Stimulated activated CD4-positive, alpha-beta T cell treated with anti-CD3 and anti-CD28 coated beads, Interleukin-4, amount 100 ng/mL, for 24 hours (primary cell): ENCODE results near the gene CDC45.
"Not testable (repeated sequence)": the region's sequence is repeated elsewhere in the genome, so short reads cannot be mapped to it uniquely, and the experiment has no call there.

Source experiments
- DNase-seq: peaks from one replicate; pipeline ENCODE4 v3.0.0-alpha.2; 2020

The CDC45 gene

GRCh38 chr22:19517171-19517500 is 37.4 kb downstream of the CDC45 start:
- no peak for DNase-seq

- DNase-seq, result no peak
Measured at GRCh38 chr22:19517919-19518611, 38.3 kb downstream of the CDC45 start.

- DNase-seq, result no peak
Measured at GRCh38 chr22:19518635-19519034, 38.9 kb downstream of the CDC45 start.

- DNase-seq, result no peak
Measured at GRCh38 chr22:19519041-19519926, 39.6 kb downstream of the CDC45 start.

GRCh38 chr22:19520007-19520406 is 40.3 kb downstream of the CDC45 start:
- DNase-seq, result no peak

DNA sequence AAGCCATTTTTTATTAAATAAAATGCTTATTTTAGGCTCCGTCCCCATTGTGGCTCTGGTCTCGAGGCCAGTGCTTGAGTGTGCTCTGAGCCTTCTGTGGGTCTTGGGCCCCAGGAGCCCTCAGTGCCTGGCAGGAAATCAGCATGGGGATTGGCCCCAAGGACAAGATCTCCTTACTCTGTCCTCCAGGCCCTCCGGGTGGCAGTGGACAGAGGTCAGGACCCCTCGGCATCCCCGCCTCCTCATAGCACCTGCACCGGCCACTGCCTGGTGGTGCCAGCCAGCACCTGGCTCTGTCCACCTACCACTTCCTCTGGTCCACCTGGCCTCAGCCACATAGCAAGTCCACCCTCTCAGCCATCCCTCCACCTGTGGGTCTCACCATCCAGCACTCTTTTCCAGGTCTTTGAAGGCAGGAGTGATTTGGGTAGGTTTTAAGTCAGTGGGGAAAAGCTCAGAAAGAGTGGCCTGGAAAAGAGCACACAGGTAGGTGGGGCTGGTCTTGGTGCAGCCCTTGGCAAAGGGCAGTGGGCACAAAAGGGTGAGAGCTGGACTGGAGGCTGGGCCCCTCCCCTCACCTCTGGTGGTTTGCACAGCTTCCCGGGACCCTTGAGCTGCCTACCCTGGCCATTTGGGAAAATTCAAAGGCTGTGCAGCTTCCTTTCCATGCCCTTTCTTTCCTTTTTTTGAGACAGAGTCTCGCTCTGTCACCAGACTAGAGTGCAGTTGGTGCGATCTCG is 41.0 kb downstream of the CDC45 start:
- no peak for DNase-seq

DNA sequence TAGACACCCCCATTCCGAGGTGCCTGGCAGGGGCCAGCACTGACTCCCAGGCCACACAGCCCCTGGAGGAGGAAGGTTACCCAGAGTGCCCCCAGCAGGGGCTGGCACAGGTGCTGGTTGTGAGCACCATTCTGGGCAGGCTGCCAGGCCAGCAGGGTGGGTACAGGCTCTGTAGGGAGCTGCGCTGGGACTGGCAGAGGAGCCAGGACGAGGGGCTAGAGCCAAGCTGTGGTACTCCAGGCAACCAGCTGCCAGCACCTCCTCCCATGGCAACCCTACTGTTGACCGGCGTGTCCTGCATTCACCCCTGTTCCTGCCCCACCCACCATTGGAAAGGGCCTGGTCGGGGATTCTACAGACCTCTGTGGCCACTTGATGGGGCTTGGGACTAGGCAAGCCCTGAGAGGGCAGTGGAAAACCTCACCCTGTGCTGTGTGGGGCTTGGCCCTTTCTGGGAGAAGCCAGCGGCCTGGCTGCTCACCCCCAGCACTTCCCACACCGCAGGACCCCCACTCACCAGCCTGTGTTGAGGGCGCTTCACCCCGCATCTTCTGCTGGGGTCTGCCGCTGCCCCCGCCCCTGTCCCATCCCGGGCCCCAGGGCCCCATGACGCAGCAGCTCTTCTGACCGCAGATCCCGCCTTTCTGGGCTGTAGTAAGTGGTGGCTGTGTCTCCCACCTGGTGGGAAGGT is 42.6 kb downstream of the CDC45 start:
- DNase-seq, result no peak

- no peak for DNase-seq
Measured at GRCh38 chr22:19522881-19523239, 43.1 kb downstream of the CDC45 start.

- DNase-seq, result no peak
Measured at GRCh38 chr22:19523240-19524169, 43.8 kb downstream of the CDC45 start.

DNA sequence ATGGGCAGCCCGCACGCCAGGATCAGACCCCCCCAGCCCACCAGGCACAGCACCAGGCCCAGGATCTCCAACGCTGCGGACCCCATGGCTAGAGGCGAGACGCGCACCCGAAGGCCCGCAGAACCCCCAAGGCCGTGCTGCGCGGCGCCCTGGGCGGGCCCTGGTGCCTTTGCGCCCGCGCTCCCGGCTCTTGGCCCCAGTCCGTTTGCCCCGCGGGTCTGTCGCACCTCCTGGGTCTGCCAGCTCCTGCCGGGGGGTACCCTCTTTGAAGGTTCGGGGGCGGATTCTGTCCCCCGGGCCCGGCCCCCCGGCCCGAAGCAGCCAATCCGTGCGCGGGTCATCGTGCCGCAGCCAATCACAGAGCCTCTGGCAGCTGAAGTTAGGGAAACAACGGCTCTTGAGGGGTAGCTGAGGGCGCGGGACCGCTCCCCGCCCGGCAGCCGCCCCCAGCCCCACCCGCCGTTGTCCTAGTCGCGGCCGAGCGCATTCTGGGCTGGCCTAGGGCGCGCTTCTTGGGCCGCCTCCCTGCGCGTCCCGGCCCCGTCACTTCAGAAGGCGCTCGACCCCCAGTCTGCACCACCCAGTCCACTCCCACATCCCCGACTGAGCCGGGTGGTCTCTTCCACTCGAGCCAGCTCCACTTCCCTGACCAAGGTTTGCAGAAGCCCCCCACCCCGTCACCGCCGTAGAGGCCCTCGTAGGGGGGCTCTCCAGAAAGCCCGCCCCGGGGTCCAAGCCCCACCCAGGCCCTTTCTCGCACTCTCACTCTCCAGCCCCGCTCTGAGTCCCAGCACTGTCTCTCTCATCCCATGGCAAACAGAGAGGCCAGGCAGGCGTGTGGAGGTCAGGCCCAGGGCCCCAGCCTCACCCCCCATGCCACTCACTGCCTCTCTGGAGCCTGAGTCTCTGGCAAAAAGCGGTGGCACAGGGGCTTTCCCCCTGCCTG is 44.7 kb downstream of the CDC45 start, which contains the start of gene CLDN5:
TSS of gene CLDN5 (minus strand) at position 241 of the 946 bp plus-strand sequence. CDS start at position 86, 155 bp downstream.
- no peak for DNase-seq

DNA sequence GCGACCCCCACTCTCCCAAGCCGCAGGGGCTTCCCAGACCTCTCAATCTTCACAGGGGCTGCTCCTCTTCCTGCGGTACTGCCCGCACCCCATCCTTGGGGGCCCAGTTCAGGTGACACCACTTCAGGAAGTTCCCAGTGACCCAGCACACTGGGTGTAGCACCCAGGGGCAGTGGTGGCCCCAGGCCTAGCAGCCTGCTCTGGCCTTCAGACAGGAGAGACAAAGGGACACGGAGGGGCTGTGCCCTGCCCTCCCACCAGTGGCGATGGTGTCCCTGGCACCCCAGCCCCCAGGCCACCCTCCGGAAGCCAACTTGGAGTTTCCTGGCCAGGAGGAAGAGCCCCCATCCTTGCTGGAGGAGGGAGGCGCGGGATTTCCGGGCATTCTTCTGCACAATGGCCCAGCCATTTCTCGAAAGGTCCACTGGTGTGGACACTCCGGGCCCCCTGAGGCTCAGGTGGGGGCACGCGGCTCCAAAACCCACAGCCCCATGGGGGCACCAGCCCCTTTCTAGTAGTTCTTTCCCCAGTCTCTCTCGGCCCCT is 45.5 kb downstream of the CDC45 start:
- DNase-seq, result no peak

DNA sequence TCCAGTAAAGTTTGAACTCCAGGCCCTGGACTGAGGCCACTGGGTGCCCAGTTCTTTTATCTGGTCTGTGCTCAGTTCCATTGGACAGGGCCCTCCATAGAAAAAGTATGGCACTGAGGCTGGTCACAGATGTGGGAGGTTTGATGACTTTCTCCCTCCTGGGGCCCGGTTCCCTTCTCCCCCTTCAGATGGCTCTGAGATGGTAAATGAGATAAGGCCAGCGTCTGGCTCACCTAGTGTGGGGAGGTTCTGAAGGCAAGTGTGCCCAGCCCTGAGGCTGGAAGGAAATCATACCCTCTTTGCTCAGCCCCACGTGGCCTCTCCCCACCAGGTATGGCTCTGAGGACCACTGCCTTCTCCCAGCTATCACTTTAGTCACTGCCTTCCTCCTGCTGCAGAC is 45.9 kb downstream of the CDC45 start:
- no peak for DNase-seq

GRCh38 chr22:19526076-19526701 is 46.5 kb downstream of the CDC45 start:
- DNase-seq, result no peak

GRCh38 chr22:19526702-19527111 is 47.0 kb downstream of the CDC45 start:
- no peak for DNase-seq

- no peak for DNase-seq
Measured at GRCh38 chr22:19527321-19527721, 47.6 kb downstream of the CDC45 start.

GRCh38 chr22:19527861-19528417 is 48.2 kb downstream of the CDC45 start:
- DNase-seq, result no peak

DNA sequence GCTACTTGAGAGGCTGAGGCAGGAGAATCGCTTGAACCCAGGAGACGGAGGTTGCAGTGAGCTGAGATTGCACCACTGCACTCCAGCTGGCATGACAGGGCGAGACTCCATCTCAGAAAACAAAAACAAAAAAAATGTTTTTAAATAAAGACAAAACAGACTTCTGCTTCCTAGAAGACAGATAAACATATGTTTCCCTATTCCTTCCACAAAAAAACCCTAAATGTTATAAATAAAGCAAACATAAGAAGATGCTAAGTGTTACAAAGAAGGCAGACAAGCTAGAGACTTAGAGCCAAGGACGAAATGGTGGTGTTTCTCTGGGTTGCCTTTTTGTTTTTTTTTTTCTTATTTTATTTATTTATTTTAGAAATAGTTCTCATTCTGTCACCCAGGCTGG is 50.1 kb downstream of the CDC45 start:
- DNase-seq, result no peak

DNA sequence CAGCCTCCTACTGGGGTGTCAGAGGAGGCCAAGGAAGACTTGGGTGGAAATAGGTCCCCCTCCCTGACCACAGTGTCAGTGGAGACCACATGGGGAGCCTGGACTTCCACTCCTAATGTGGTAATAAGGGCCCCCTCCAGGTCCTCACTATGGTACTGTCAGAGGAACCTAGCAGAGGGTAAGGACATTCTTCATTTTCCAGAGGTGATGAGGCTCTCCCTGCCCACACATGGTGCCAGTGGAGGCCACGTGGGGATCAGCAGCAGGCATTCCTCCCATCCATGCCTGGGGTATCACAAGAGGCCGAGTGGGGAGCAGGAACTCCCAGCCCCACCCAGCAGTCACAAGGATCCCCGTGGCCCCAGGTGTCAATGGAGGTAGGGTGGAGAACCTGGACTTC is 51.0 kb downstream of the CDC45 start:
- DNase-seq, result no peak

DNA sequence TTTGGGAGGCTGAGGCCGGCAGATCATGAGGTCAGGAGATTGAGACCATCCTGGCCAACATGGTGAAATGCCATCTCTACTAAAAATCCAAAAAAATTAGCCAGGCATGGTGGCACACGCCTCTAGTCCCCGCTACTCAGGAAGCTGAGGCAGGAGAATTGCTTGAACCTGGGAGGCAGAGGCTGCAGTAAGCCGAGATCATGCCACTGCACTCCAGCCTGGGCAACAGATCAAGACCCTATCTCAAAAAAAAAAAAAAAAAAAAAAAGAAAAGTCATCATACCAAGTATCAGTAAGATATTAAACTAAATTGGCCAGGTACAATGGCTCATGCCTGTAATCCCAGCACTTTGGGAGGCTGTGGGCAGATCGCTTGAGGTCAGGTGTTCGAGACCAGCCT is 51.6 kb downstream of the CDC45 start:
- DNase-seq, result not testable (repeated sequence)
